HG03469 (cell line): ENCODE results near the gene MED4.

Experiments used
- ATAC-seq: cut with Tn5 transposase; IDR thresholded peaks from one replicate; pipeline ENCODE4 v1.9.1; 2021; ENCODE audit warnings: mild to moderate bottlenecking, moderate library complexity, moderate number of reproducible peaks; ENCODE audit not compliant: unreplicated experiment

Gene MED4

DNA sequence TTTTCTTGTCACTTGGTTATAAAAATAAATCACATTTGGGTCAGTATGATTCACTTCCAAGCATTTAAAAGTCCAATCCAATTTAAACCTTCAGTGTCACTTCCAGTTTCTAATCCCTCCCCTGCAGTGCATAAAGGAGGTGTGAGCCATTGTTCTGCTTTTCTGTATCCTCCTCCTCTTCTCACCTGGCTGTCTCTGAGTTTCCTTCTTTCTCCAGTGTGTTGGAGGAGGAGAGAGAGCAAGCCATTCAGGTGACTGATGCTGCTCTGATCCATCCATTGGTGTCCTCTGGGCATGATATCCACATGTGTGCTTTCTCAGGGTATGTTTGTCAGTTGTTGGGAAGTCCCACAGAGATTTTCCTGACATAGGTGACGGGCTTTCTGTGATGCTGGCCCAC, 56.1 kb downstream of the MED4 start:
- no peak for ATAC-seq

DNA sequence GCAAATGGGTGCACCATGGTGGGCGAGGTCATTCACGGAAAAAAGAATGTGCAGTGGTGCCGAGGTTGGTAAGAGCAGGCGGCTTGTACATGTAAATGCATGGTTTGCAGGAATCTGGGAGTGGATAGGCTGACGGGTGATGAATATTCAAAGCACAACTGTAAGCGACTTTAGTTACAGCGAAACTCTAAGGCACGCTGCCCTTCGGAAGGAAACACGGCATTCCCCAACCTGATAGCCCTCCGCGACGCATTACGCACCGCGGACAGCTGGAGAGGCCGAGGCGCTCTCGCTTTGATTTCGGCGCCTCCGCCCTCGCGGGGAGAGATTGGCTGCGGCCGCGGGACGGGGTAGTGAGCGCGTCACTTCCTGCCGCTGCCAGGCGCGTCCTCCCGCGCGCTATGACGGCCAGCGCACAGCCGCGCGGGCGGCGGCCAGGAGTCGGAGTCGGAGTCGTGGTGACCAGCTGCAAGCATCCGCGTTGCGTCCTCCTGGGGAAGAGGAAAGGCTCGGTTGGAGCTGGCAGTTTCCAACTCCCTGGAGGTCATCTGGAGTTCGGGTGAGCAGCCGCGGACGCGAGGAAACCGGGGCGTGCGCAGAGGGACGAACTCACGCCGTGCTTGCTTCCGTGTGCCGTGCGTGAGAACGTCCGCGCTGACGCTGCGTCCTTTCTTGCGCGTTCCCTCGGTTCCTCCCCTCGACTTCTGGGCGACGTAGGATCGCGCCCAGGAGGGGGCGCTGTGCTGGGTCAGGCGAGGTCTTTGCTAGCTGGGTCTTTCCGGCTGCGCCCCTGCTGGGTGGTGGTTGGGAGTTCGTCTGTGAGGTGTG, 57.3 kb downstream of the MED4 start, which contains the start of gene NUDT15:
Gene NUDT15, plus strand, starts transcription at position 381 of the 828 bp plus-strand sequence. Its CDS starts 21 bp downstream, at position 402.
- peak; percentile 81 for ATAC-seq

DNA sequence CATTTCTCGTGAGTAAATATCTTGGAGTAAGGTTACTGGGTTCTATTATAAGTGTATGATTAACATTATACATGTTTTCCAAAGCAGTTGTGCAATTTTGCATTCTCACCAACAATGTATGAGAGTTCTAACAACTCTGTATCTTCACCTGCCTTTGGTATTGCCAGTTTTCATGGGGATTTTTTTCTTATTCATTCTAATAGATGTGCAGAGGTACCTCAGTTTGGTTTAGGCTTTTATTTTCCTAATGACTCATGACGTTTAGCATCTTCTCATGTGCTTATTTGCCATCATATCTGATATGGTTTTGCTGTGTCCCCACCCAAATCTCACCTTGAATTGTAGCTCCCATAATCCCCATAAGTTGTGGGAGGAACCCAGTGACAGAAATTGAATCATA, 65.0 kb downstream of the MED4 start:
- ATAC-seq: no peak

DNA sequence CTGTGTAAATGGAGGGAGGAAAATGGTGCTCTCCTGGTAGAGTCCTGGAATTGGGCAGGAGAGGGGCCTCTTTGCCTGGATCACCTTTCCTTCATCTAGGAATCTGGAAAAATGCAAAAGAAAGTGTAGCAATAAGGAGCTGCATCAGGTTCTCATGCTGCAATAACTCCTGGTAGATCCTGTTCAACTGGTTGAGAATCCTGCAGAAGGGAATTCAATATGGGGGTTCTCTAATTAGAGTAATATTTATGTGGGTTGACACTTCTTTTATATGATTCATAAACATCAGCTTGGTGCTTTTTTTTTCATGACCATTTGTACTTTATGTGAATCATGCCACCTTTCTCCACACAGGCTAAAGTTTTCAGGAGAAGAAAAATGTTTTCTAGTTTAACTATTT, 66.8 kb downstream of the MED4 start:
- ATAC-seq: no peak
